Activated CD4-positive, alpha-beta memory T cell treated with anti-CD3 and anti-CD28 coated beads for 36 hours (primary cell): ENCODE data around the gene AK3. TPM values are rescaled to one million over a fixed set of nuclear protein-coding genes. Genes with fewer than 3 reads are reported as not detected.
A peak's percentile ranks its signal among the peaks of the same experiment; 100 is the strongest.
"Not testable (repeated sequence)": the region's sequence is repeated elsewhere in the genome, so short reads cannot be mapped to it uniquely, and the experiment has no call there.

Experiments used
- CTCF ChIA-PET: fragments of 350-600 bp; sonication (Branson Sonifier 250); formaldehyde crosslinking; loops from one replicate; lab custom pipeline; 2021; ENCODE audit warnings: antibody characterized with exemption, inconsistent platforms; lab: Charles Lee
- POLR2A ChIA-PET: fragments of 350-600 bp; sonication (Branson Sonifier 250); formaldehyde crosslinking; loops from one replicate; lab custom pipeline; 2021; ENCODE audit warnings: antibody characterized with exemption; lab: Charles Lee
- DNase-seq: peaks from one replicate; pipeline ENCODE4 v3.0.0-alpha.2; 2020
- H3K27ac Mint-ChIP-seq: one replicate; pipeline ENCODE4 v1.8.0; 2021; ENCODE audit warnings: mixed read lengths
- H3K27me3 Mint-ChIP-seq: one replicate; pipeline ENCODE4 v1.8.0; 2021; ENCODE audit warnings: mixed read lengths
- H3K36me3 Mint-ChIP-seq: one replicate; pipeline ENCODE4 v1.8.0; 2021; ENCODE audit warnings: mixed read lengths
- H3K4me1 Mint-ChIP-seq: one replicate; pipeline ENCODE4 v1.8.0; 2021; ENCODE audit warnings: low read depth, mixed read lengths
- H3K4me3 Mint-ChIP-seq: one replicate; pipeline ENCODE4 v1.8.0; 2021; ENCODE audit warnings: mild to moderate bottlenecking, mixed read lengths
- H3K9me3 Mint-ChIP-seq: one replicate; pipeline ENCODE4 v1.8.0; 2021; ENCODE audit warnings: mixed read lengths
- intact Hi-C: fragments of 100-400 bp; cut with micrococcal nuclease; formaldehyde crosslinking; loops from one replicate; pipeline ENCODE4 v1.15.1; 2023
- total RNA-seq, 2 experiments: library from RNA; stranded (reverse); gene quantifications; one replicate each; pipeline ENCODE4 v1.2.3, GENCODE V29; 2021

AK3 gene
- total RNA-seq, 2 experiments from 2014 or later: 33.8 to 34.5 TPM

DNA sequence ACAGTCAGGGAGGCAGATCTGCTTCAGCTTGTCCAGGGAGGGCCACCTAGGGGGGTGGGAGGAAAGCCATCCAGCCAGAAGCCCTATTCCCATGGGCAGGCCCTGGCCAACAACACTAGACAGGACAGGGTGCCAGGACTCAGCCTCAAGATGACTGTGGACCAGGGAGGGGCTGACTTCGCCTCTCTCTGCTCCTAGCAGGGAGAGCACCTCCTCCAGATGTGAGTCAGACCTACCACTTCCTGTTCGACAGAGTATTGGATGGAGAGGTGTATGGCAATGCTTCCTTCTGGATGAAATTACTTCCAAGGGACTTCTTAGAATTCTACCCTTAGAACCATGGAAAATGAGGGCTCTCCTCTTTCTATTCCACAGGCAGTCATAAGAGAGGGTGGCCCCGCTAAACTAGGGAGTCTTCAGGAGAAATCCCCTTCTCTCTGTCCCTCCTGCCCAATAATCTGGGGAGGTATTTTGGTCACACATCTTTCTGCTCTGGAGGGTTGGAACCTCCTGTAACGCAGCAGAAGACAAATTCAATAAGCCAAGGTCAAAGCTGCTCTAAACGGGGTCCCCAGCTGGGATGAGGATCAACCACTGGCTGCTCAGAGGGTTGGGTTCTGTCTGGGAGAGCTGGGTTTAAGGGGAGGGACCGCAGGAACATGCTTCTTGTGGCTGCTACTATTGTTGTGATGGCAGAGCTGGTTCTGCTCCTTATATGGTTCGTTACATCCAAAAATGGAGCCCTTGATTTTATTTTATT is 28.5 kb upstream of the AK3 start:
- ChIA-PET CTCF (interaction anchor here (1.0 to 1.2 kb wide), 3 partner anchors 10 to 219 kb away, joined by 3 to 4 read pairs (median 3); no protein-coding TSS in a partner anchor), POLR2A (no interaction called here)
- Mint-ChIP-seq H3K36me3 (no peaks in the 10 kb centered on the region), H3K27ac (no peak overlapping the region), H3K4me1 (peaks cover 3% of the 10 kb centered on the region), H3K4me3 (no peak overlapping the region), H3K27me3 (no peaks in the 10 kb centered on the region), H3K9me3 (no peaks in the 10 kb centered on the region)
- peak; percentile 52 for DNase-seq
- intact Hi-C loops: no loop called here

GRCh38 chr9:4768681-4769080 is 27.7 kb upstream of the AK3 start:
- POLR2A ChIA-PET: no interaction called here

DNA sequence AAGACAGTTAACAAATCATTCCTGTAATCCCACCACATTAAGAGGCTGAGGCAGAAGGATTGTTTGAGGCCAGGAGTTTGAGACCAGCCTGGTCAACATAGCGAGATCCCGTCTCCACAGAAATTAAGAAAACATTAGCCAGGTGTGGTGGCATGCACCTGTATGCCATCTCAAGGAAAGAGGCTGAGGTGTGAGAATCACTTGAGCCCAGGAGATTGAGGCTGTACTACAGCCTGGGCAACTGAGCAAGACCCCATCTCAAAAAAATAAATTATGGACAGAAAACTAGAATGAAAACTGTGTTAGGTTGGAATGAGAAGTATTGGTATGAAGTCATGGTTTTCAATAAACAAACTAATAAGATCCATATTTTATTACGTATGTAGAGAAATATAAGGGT is 23.0 kb upstream of the AK3 start:
- no peaks in the 10 kb centered on the region for H3K36me3 Mint-ChIP-seq
- peaks cover 3% of the 10 kb centered on the region for H3K27me3 Mint-ChIP-seq
- no peak overlapping the region for H3K27ac Mint-ChIP-seq
- CTCF ChIA-PET: interaction anchor here (0.6 to 6.5 kb wide), 10 partner anchors 10 to 837 kb away, joined by 3 to 106 read pairs (median 6); partner anchors contain the start of genes JAK2 and RCL1
- intact Hi-C loops: loop anchor here (5.0 kb wide), 5 partner anchors 83 to 673 kb away; partner anchors contain the start of gene PLGRKT
- POLR2A ChIA-PET: no interaction called here
- H3K4me3 Mint-ChIP-seq: no peak overlapping the region
- peaks cover 11% of the 10 kb centered on the region for H3K4me1 Mint-ChIP-seq
- H3K9me3 Mint-ChIP-seq: no peaks in the 10 kb centered on the region
- no peak for DNase-seq

More at GRCh38 chr9:4768681-4769080, 27.7 kb upstream of the AK3 start:
- no peaks in the 10 kb centered on the region for H3K9me3 Mint-ChIP-seq
- no peak overlapping the region for H3K27ac Mint-ChIP-seq
- CTCF ChIA-PET: interaction anchor here (1.0 to 1.2 kb wide), 2 partner anchors 94 to 220 kb away, joined by 3 read pairs; no protein-coding TSS in a partner anchor
- intact Hi-C loops: no loop called here
- no peaks in the 10 kb centered on the region for H3K27me3 Mint-ChIP-seq
- no peaks in the 10 kb centered on the region for H3K36me3 Mint-ChIP-seq
- H3K4me3 Mint-ChIP-seq: no peak overlapping the region
- DNase-seq: no peak
- peaks cover 3% of the 10 kb centered on the region for H3K4me1 Mint-ChIP-seq

DNA sequence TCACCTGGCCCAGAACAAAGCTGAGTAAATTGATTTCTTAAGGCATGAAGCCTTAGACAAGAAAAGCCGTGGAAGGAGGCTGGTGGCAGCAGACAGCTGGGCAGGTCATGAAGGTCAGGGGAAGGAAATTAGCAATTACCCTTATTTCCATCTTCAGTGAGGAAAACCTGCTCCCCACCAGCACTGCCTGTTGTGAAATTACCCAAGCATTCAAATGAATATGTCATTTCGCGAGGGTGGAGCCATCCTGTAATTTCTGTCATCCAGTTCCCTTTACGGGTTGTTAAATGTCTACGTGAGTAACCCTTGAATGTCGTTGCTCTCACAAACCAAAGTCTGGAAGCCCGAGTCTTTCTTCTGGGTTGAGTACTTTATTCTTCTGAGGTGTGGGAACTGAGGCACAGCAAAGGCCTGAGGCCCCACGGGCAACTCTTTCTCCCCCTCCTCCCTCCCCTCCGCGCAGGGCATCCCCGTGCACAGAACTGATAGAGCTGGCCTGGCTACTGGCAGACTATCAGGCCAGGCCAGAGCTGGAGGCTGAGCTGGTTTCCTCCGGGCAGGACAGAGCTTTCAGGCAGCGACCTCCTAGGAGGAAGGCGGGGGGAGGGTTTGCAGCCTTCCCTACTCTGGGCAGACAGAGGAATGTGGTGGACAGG is 22.0 kb upstream of the AK3 start:
- peak overlapping the region; percentile 17 for H3K4me3 Mint-ChIP-seq
- H3K4me1 Mint-ChIP-seq: peaks cover 11% of the 10 kb centered on the region
- intact Hi-C loops: loop anchor here (1.0 to 5.0 kb wide), 9 partner anchors 29 to 674 kb away; partner anchors contain the start of genes PLGRKT and RCL1
- CTCF ChIA-PET: interaction anchor here (0.7 to 6.5 kb wide), 25 partner anchors 9 to 838 kb away, joined by 3 to 106 read pairs (median 4); partner anchors contain the start of genes AK3, JAK2 and RCL1
- H3K27me3 Mint-ChIP-seq: peaks cover 3% of the 10 kb centered on the region
- H3K27ac Mint-ChIP-seq: peak overlapping the region; percentile 42
- H3K9me3 Mint-ChIP-seq: no peaks in the 10 kb centered on the region
- POLR2A ChIA-PET: no interaction called here
- DNase-seq: peak; percentile 23
- H3K36me3 Mint-ChIP-seq: no peaks in the 10 kb centered on the region

GRCh38 chr9:4762108-4762885 is 21.3 kb upstream of the AK3 start:
- H3K27me3 Mint-ChIP-seq: peaks cover 3% of the 10 kb centered on the region
- ChIA-PET POLR2A (no interaction called here), CTCF (interaction anchor here (0.7 to 6.5 kb wide), 22 partner anchors 9 to 838 kb away, joined by 3 to 106 read pairs (median 4); partner anchors contain the start of genes AK3, JAK2 and RCL1)
- DNase-seq: peak; percentile 88
- no peaks in the 10 kb centered on the region for H3K36me3 Mint-ChIP-seq
- H3K27ac Mint-ChIP-seq: peak overlapping the region; percentile 42
- no peaks in the 10 kb centered on the region for H3K9me3 Mint-ChIP-seq
- peak overlapping the region; percentile 17 for H3K4me3 Mint-ChIP-seq
- intact Hi-C loops: loop anchor here (1.0 to 5.0 kb wide), 9 partner anchors 30 to 675 kb away; partner anchors contain the start of genes PLGRKT and RCL1
- H3K4me1 Mint-ChIP-seq: peaks cover 11% of the 10 kb centered on the region

GRCh38 chr9:4760122-4760521 is 19.1 kb upstream of the AK3 start:
- H3K27ac Mint-ChIP-seq: no peak overlapping the region
- DNase-seq: no peak
- intact Hi-C loops: loop anchor here (5.0 kb wide), 5 partner anchors 87 to 677 kb away; partner anchors contain the start of gene PLGRKT
- no peaks in the 10 kb centered on the region for H3K9me3 Mint-ChIP-seq
- CTCF ChIA-PET: interaction anchor here (0.6 to 6.5 kb wide), 32 partner anchors 10 to 840 kb away, joined by 3 to 106 read pairs (median 4); partner anchors contain the start of genes INSL6, JAK2 and RCL1
- no peak overlapping the region for H3K4me3 Mint-ChIP-seq
- H3K4me1 Mint-ChIP-seq: peaks cover 11% of the 10 kb centered on the region
- H3K36me3 Mint-ChIP-seq: no peaks in the 10 kb centered on the region
- peaks cover 3% of the 10 kb centered on the region for H3K27me3 Mint-ChIP-seq
- POLR2A ChIA-PET: interaction anchor here (1.1 kb wide), 1 partner anchor 677 kb away, joined by 3 read pairs; the partner anchor contains the start of gene PLGRKT

DNA sequence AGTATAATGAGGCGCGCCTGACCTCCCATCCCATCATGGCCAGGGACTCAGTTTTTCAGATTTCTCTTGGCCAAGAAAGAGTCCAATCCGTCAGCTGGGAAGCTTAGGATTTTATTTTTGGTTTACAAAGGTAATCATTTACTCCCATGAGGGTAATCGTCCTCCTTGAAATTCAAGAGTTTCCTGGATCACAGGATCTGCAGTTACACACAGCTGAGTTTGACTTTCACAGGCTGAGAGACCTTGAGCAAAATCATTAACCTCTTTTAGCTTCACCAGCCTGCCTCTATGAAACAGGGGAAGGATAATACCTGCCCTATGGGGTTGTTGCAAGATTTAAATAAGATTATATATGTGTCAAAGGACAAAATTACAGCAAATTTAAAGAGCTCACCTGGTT is 15.4 kb upstream of the AK3 start:
- CTCF ChIA-PET: interaction anchor here (0.6 to 1.7 kb wide), 3 partner anchors 14 to 845 kb away, joined by 3 to 9 read pairs (median 3); no protein-coding TSS in a partner anchor
- intact Hi-C loops: loop anchor here (10.0 kb wide), 1 partner anchor 372 kb away; no protein-coding TSS in a partner anchor
- H3K9me3 Mint-ChIP-seq: no peaks in the 10 kb centered on the region
- POLR2A ChIA-PET: no interaction called here
- H3K36me3 Mint-ChIP-seq: no peaks in the 10 kb centered on the region
- no peak overlapping the region for H3K4me3 Mint-ChIP-seq
- DNase-seq: no peak
- H3K27me3 Mint-ChIP-seq: peaks cover 1% of the 10 kb centered on the region
- H3K27ac Mint-ChIP-seq: no peak overlapping the region
- peaks cover 3% of the 10 kb centered on the region for H3K4me1 Mint-ChIP-seq

GRCh38 chr9:4755026-4755609 is 14.1 kb upstream of the AK3 start:
- intact Hi-C loops: loop anchor here (10.0 kb wide), 1 partner anchor 370 kb away; no protein-coding TSS in a partner anchor
- Mint-ChIP-seq H3K4me3 (no peak overlapping the region), H3K4me1 (peaks cover 3% of the 10 kb centered on the region), H3K27ac (no peak overlapping the region), H3K9me3 (no peaks in the 10 kb centered on the region), H3K27me3 (no peaks in the 10 kb centered on the region), H3K36me3 (no peaks in the 10 kb centered on the region)
- ChIA-PET POLR2A (no interaction called here), CTCF (interaction anchor here (0.6 to 3.2 kb wide), 5 partner anchors 8 to 846 kb away, joined by 3 to 10 read pairs (median 6); no protein-coding TSS in a partner anchor)
- DNase-seq: no peak

GRCh38 chr9:4754530-4754929 is 13.5 kb upstream of the AK3 start:
- H3K4me1 Mint-ChIP-seq, H3K9me3 Mint-ChIP-seq, H3K36me3 Mint-ChIP-seq, H3K4me3 Mint-ChIP-seq, H3K27me3 Mint-ChIP-seq, POLR2A ChIA-PET, H3K27ac Mint-ChIP-seq, DNase-seq: not testable (repeated sequence)
- CTCF ChIA-PET: interaction anchor here (1.7 to 3.2 kb wide), 3 partner anchors 9 to 846 kb away, joined by 6 to 10 read pairs (median 9); no protein-coding TSS in a partner anchor
- intact Hi-C loops: loop anchor here (10.0 kb wide), 1 partner anchor 370 kb away; no protein-coding TSS in a partner anchor

DNA sequence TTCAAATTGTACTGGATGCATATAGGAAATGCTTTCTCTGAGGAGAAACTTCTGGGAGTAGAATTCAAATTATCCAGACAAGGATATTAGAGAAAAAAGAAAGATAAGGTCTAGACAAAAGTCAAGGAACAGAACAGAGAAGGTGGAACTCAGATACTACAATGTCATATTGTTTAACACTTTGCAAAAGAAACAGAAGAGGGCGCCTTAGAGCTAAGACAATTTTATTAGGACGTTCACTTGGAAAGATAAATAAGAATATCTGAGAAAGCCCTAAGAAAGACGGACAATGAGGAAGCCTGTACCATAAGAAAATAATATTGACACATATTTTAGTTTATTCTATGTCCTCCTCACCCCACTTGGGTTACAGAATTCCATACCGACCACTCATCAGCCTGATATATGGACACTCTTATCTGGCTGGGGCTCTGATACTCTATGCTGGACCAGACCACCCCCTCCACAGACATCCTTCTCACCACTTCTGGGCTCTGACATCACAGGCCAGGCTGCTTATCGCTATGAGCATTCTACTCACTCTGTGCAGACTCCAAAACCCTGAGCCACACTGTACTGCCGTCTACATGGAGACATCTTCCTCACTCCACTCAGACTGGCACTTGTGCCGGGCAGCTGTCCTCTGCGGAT is 9.1 kb upstream of the AK3 start:
- Mint-ChIP-seq H3K9me3 (no peaks in the 10 kb centered on the region), H3K4me1 (peaks cover 20% of the 10 kb centered on the region), H3K4me3 (no peak overlapping the region), H3K36me3 (no peaks in the 10 kb centered on the region), H3K27ac (no peak overlapping the region), H3K27me3 (no peaks in the 10 kb centered on the region)
- CTCF ChIA-PET: interaction anchor here (0.7 to 4.6 kb wide), 12 partner anchors 9 to 845 kb away, joined by 3 to 33 read pairs (median 4); partner anchors contain the start of gene AK3
- POLR2A ChIA-PET: no interaction called here
- no peak for DNase-seq
- intact Hi-C loops: loop anchor here (10.0 kb wide), 1 partner anchor 365 kb away; no protein-coding TSS in a partner anchor
